GM12891 (cell line): ENCODE measurements around the gene CEP170.

ENCODE experiments used
- PAX5 ChIP-seq: IDR thresholded peaks from 2 replicates; pipeline ENCODE4 v1.6.1; 2011; ENCODE audit warnings: low read length, moderate library complexity, mild to moderate bottlenecking; ENCODE audit not compliant: insufficient read depth, severe bottlenecking
- POLR2A ChIP-seq: IDR thresholded peaks from 2 replicates; pipeline ENCODE4 v1.6.1; 2011; ENCODE audit warnings: low read depth, low read length, control low read depth
- POLR2AphosphoS5 ChIP-seq: IDR thresholded peaks from 2 replicates; pipeline ENCODE4 v1.6.1; 2011; ENCODE audit warnings: low read depth, low read length, control low read depth
- TAF1 ChIP-seq: IDR thresholded peaks from 2 replicates; pipeline ENCODE4 v1.6.1; 2011; ENCODE audit warnings: low read depth, low read length, control low read depth

DNA sequence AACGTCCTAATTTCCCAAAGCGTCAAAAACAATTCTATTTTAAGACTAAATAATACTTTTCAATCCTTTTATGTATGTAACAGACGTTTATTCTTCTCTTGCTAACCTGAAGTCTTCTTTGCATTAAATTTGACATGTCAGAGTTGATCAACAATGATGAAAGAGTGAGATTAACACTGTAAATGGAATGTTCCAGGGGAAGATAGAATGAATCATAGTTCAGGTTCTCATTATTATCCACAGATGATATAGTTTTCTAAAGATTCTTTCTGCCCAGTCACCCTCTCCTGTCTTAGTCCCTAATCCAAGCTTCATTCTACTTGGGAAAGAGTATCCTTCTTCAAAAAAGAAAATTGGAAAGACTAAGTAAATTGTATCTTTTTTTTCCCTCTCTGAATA lies 39.6 kb upstream of the CEP170 start:
- TF ChIP-seq POLR2A (no peak), PAX5 (no peak), POLR2AphosphoS5 (no peak), TAF1 (no peak)
